Skin of body (tissue), 2 donors: Measurements from ENCODE around the gene ACAD11. TPM values are rescaled to one million over a fixed set of nuclear protein-coding genes. Genes with fewer than 3 reads are reported as not detected.
"Not testable (repeated sequence)": the region's sequence is repeated elsewhere in the genome, so short reads cannot be mapped to it uniquely, and the experiment has no call there.

Source experiments
- DNase-seq: peaks from one replicate; lab custom pipeline; 2025; lab: John Stamatoyannopoulos, UW
- total RNA-seq: library from RNA; depleted of rRNA; stranded (reverse); fragments of >200 nt; gene quantifications from one replicate; pipeline ENCODE4 v1.2.3, GENCODE V29; 2014

Gene ACAD11
- total RNA-seq, 1 donor from 2014 or later, result 40.4 TPM

GRCh38 chr3:132652640-132653270 is 6.9 kb downstream of the ACAD11 start:
- no peak for DNase-seq

- no peak for DNase-seq
These were observed 9.5 kb downstream of the ACAD11 start for GRCh38 chr3:132650153-132650552.

GRCh38 chr3:132645058-132645457 is 14.6 kb downstream of the ACAD11 start:
- DNase-seq, result no peak

- no peak for DNase-seq
These were observed 16.2 kb downstream of the ACAD11 start for GRCh38 chr3:132643366-132643765.

- no peak for DNase-seq
These were observed 17.1 kb downstream of the ACAD11 start for GRCh38 chr3:132642539-132642847.

GRCh38 chr3:132641837-132642538 is 17.6 kb downstream of the ACAD11 start:
- peak; percentile 53 for DNase-seq

- not testable (repeated sequence) for DNase-seq
These were observed 18.2 kb downstream of the ACAD11 start for GRCh38 chr3:132641427-132641826.

GRCh38 chr3:132638706-132639105 is 20.9 kb downstream of the ACAD11 start:
- no peak for DNase-seq

- no peak for DNase-seq
These were observed 22.0 kb downstream of the ACAD11 start for GRCh38 chr3:132637590-132637989.

GRCh38 chr3:132635052-132635451 is 24.6 kb downstream of the ACAD11 start:
- DNase-seq, result no peak

GRCh38 chr3:132630612-132631011 is 29.0 kb downstream of the ACAD11 start:
- no peak for DNase-seq

GRCh38 chr3:132629928-132630327 is 29.7 kb downstream of the ACAD11 start:
- DNase-seq, result peak; percentile 32

- no peak for DNase-seq
These were observed 31.5 kb downstream of the ACAD11 start for GRCh38 chr3:132628157-132628556.

GRCh38 chr3:132626955-132627354 is 32.7 kb downstream of the ACAD11 start:
- DNase-seq, result no peak

- DNase-seq, result no peak
These were observed 34.0 kb downstream of the ACAD11 start for GRCh38 chr3:132625613-132626012.

GRCh38 chr3:132624790-132625189 is 34.8 kb downstream of the ACAD11 start:
- DNase-seq, result no peak

GRCh38 chr3:132623646-132624045 is 36.0 kb downstream of the ACAD11 start:
- DNase-seq, result no peak

GRCh38 chr3:132622761-132623160 is 36.8 kb downstream of the ACAD11 start:
- no peak for DNase-seq

GRCh38 chr3:132622148-132622547 is 37.5 kb downstream of the ACAD11 start:
- no peak for DNase-seq

- no peak for DNase-seq
These were observed 42.8 kb downstream of the ACAD11 start for GRCh38 chr3:132616780-132617179.

GRCh38 chr3:132615881-132616280 is 43.7 kb downstream of the ACAD11 start:
- no peak for DNase-seq

- not testable (repeated sequence) for DNase-seq
These were observed 44.3 kb downstream of the ACAD11 start for GRCh38 chr3:132615301-132615700.

- DNase-seq, result not testable (repeated sequence)
These were observed 53.0 kb downstream of the ACAD11 start for GRCh38 chr3:132606620-132607019.
